GDM1 (cell line): ENCODE data around the gene ADAMTS2.

Source experiments
- DNase-seq: peaks from one replicate; lab custom pipeline; 2025; lab: John Stamatoyannopoulos, UW

ADAMTS2 gene

DNA sequence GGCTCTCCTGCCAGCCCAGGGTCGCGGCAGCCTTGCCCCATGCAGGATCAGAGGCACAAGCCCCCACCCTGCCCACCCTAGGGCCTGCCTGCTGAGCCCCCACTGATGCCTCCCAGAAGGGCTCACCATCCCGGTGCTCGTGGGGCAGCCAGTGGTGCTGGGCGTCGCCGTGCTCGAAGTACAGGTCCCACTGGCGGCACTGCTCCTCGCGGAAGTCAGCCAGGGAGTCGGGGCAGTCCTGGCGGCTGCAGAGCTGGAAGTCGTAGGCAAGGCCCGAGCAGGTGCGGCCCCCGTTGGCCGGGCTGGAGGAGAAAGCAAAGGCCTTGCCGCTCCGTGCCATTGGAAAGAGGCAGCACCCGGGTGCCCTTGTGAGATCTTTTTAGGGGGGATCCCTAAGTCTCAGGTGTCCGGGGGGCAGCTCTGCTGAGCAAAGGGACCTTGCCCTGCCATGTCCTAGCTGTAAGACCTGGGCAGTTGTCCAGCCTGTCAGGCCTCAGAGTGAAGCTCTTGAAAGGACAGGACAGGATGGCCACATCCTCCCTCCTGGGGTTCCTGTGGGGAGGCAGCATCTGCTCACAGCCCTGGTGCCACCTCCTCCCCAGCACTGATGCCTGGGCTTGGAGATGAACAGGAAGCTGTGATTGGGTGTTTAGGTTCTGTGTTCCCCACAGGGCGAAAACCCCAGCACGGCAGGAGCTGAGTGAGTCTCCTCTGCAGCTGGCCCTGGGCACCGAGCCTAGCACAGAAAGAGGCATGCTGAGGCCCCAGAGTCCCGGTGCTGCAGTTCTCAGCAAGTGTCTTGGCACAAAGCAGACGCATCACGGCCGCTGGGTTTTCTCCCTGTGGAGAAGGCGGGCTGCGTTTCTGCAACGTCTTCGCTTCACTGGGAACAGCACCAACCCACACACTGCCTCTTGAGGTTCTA lies 207.4 kb downstream of the ADAMTS2 start:
- no peak for DNase-seq

DNA sequence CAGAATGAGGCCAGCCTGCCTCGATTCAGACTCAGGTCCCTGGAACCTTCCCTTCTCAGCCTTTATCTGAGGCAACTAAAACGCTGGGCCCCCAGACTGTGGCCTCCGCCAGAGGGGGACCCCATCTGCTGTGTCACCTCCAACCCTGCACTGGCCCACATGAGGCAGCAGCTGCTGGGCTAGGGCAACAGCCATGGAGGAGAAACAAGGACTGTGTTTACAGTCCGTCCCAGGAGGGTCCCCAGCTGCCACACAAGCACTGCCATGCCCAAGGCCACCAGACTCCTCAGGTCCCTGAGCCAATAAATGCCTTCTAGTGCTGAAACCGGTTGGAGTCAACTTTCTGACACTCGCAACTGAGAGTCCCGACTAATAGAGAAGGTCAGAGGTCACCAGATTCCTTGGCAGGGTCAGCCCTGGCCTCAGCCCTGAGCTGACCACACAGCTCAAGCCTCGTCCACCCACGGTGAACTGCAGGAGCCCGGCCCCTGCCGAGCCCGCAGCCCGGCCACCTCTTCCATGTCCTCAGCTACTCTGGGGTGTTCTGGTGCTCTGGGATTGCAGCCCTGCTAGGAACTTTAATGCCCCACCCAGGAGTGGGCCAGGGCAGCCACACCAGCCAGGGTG lies 208.1 kb downstream of the ADAMTS2 start:
- no peak for DNase-seq

DNA sequence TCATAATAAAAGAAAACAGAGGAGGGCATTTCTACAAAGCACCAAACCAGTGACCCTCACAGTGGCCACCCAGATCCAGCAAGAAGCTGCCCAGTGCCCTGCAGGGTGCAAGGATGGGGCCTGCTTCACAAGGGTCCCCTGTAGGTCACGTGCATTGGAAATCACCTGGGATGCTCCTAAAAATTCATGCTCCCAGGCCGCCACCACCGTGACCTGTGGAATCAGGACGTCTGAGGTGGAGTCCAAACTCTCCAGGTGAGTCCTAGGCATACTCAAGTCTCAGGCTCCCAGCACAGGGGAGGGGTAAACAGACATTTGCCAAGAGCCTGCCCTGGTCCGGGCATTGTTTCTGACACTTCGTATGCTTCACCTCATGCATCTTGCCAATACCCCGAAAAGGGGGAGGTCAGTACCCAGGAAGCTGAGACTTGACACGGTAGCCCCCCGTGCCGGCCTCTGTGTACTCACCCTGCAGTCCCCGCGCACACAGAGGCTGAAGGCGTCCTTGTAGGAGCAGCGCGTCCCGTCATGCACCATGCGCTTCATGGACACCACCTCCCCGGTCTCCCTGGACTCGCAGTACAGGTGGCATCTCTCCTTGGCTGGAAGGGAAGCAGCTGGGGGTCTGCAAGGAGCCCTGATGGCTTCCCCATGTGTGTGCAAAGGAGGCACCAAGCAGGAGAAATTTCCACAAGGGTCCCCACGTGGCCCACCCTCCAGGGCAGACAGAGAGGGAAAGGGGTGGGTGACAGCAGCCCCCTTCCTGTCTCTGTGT lies 209.6 kb downstream of the ADAMTS2 start:
- no peak for DNase-seq

DNA sequence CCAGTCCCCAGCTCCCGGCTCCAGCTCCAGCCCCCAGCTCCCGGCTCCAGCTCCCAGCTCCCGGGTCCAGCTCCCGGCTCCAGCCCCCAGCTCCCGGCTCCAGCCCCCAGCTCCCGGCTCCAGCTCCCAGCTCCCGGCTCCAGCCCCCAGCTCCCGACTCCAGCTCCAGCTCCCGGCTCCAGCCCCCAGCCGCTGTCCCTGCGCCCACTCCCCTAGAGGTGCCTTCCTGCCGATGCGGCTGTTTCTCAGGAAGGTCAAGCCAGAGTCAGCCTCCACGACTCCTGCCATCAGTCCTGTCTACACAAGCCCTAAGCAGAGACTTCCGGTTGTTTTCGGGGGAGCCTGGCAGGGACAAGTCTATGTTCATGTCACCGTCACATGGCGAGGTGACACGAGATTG lies 210.3 kb downstream of the ADAMTS2 start:
- DNase-seq, result no peak

DNA sequence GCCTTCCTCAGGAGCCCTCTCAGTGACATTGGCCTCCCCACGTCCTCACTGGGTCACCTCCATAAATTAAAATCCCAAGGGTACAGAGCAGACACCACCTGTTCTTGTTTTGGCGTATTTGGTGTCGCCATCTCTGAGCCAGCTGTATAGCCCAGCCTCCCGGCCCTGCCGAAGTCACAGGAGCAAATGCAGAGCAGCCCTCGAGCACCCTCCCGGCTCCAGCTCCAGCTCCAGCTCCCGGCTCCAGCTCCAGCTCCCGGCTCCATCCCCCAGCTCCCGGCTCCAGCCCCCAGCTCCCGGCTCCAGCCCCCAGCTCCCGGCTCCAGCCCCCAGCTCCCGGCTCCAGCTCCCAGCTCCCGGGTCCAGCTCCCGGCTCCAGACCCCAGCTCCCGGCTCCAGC lies 210.8 kb downstream of the ADAMTS2 start:
- DNase-seq, result no peak

DNA sequence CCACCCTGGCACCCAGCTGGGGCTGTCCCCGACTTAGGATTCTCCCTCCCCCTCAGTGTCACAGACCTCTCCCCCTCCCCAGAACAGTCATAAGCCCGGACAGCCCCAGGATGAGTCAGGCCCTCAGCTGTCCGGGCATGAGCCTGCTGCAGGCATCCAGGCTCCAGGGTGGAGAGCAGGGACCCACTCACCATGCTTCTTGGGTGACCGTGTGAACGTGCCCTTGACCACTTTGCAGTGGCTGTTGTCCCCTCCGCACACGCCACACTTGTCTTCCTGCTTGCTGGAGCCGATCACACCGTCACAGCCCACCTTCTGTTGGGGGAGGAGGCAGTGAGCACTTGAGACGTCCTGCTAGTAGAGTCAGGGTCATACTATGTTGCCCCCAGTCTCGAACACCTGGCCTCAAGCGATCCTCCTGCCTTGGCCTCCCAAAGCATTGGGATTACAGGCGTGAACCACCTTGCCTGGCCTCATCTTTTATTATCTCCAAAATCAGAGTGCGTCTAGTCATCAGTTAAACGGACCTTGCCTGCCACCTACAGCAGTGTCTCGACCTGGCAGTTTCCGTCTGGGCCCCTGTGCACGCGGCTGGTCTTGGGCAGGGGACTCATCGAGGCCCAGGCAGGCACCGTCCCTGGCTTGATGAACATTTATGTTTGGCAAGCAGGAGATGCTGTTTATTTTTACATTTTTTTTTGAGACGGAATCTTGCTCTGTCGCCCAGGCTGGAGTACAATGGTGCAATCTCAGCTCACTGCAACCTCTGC lies 212.5 kb downstream of the ADAMTS2 start:
- no peak for DNase-seq

DNA sequence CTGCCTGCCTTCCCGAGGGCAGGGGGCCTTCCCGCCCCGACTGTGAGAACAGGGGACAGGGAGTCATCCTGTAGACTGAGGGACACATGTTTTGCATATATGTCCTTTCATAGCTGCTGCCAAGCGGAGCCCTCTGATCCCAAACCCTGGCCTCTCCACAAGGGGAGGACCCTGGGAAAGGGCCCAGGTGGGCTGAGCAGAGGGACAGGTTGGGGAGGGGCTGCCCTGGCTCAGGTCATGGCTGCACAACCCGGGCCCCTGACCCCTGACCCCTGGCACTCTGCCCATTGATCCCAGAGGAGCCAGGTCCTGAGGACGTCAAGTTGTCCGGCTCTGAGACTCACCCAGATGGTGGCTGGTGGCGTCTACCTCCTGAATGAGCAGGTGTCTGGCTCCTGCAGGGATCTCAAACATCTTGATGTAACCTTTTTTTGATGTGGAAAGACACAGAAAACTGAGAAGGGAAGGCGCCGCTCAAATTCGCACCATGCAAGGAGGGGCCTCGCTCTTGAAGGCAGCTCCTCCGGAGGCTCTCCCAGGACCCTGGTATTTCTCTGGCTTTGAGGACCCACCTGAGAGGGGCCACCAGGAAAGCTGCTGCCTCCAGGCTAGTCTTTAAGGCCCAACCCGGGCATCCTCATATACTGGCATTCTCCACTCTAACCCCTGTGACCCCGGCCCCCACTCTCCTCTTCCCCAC lies 213.2 kb downstream of the ADAMTS2 start:
- no peak for DNase-seq

DNA sequence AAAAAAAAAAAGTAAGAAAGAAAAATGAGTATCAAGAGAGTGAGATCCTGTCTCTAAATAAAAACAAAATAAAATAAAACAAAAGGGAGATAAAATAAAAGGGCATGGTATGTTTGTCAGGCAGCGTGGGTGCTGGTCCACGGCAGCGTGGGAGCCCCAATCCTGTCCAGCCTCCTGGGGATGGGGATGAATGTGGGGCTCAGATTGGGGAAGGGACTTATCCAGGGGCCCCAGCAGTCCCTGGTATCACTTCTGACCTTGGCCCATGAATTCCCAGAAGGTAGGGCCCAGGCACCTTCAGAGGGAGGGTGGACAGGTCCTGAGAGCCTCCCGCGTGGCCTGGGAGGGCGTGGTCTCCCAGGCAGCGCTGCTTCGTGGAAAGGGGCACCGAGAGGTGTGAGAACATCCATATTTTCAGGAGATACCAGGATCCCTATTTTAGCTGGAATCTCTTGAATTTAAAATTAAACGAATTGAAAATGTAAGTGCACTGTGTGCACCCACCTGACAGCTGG lies 213.9 kb downstream of the ADAMTS2 start:
- DNase-seq, result no peak

DNA sequence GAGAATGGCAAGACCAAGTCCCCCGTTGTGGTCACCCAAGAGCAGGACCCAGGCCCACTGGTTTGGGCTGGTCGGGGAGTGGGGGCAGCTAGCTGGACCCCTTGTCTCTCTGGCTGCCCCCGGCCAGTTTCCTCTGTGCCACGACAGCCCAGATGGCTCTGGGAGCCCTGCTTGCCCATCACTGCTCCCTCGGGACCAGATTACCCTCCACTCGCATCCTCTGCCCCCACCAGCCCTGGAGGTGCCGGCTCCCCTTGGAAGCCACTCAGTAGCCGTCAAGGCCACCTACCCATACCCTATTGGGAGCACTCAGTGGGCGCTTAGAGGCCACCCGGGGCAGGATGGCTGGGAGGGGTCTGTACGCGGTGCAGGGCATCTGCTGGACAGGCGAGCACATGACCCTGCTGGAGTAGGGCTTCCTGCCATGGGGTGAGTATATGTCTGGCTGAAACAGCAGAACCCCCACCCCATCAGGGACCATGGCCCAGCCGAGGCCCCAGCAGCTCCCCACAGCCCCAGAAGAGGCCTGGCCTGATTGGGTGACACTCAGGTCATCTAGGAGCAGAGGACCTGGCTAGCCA lies 215.1 kb downstream of the ADAMTS2 start:
- no peak for DNase-seq

DNA sequence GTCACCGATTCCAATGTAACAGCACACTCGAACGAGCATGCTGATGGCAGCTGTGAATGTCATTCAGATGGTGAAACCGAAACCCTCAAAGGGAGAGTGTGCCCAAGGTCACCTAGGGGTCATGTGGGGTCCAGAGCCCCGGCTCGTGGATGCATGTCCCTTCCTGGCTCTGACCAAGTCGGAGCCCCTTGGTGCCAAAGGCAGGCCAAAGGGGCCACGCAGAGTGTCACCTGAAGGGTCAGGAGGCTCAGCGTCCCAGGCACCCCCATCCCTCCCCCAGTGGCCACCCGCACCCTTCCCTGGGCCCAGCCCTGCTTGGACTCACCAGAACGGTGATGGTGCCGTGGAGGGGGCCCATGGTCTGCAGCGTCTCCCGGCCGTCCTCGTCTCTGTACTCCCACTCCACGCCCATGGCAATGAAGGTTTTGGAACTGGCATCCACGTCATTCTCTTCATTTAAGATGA lies 215.6 kb downstream of the ADAMTS2 start:
- no peak for DNase-seq

DNA sequence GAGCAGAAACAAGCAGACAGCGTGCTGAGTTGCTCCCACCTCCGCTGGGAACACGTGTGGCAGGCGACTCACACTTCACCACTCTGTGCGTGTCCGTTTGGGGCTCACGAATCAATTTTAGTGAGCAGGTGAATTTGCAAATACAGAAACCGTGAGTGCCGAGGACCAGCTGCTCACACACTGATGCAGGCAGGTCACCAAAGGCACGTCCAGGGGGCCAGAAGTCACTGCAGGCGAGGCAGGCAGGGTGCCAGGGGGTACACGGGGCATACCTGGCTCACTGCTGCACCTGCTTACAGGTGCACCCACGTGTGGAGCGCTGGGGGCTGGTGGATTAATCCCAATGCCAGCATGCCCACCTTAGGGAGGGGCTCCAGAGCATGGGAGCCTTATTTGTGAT lies 216.3 kb downstream of the ADAMTS2 start:
- DNase-seq, result no peak

DNA sequence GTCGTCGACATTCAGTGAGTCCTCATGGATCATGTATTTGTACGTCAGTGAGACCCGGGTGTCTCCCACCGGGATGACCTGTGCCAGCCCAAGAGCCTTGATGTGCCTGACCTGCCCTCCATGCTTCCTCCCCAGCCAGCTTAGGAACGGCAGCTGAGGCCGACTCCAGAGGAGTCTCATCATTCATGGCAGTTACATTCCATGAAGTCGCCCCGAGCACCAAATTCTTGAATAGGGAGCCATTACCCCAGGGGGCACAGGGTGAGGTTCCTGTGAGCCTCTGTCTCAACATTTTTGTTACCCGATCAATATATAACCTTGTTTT lies 217.3 kb downstream of the ADAMTS2 start:
- no peak for DNase-seq

DNA sequence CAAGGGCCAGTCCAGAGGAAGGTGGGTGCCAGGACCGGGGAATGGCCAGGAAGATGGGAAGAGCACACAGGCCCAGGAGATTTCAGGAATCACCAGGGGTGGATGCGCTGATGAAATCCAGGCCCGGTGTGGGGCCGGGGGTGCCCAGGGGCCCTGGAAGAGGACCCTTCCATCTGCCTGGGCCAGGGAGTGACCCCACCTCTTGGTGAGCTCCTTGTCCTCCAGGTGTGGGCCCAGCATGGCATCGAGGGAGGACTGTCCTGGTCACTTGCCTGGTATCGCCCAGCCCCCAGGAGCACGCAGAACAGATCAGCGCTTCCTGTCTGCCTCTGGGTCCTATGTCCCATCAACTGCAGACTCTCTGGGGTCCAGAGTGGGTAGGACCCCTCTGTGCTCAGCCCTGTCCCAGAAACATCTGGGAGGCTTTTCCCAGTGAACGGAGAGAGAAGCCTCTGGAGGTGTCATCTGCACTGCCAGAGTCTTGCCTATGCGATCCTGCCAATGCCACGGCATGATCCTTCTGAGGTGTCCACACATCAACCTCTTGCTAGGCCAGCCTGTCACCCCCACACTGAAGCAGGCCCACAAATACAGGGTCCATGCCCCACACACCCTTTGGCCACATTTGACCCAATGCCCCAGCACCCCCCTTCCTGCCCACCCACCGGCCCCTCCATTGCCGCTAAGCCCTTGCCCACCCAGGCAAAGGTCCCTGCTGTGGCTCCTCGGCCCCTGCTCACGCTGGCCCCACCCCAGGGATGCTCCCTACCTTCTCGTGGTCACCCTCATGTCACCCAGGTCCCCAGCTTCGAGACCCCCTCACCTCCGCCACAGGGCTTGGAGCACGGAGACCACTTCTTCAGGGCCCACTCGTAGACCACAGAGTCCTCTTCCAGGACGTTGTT lies 217.9 kb downstream of the ADAMTS2 start:
- DNase-seq, result no peak

DNA sequence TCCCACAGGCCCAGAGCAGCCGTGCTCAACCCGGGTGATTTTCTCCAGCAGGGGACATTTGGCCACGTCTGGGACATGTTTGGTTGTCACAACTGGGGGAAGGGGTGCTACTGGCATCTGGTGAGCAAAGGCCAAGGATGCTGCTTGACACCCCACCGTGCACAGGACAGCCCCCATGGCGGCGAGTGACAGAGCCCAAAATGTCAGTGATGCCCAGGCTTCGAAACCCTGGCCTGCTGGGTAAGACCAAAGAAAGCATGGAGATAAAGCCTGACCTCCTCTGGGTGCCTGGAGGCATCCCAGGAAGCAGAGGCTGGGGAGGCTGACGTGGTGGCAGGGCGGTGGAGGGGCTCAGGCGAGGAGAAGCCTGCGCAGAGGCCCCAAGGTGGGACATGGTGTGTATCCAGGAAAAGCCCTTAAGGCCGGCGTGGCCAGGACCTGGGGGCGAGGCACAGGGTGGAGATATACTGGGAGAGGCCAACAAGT lies 218.7 kb downstream of the ADAMTS2 start:
- DNase-seq, result no peak

DNA sequence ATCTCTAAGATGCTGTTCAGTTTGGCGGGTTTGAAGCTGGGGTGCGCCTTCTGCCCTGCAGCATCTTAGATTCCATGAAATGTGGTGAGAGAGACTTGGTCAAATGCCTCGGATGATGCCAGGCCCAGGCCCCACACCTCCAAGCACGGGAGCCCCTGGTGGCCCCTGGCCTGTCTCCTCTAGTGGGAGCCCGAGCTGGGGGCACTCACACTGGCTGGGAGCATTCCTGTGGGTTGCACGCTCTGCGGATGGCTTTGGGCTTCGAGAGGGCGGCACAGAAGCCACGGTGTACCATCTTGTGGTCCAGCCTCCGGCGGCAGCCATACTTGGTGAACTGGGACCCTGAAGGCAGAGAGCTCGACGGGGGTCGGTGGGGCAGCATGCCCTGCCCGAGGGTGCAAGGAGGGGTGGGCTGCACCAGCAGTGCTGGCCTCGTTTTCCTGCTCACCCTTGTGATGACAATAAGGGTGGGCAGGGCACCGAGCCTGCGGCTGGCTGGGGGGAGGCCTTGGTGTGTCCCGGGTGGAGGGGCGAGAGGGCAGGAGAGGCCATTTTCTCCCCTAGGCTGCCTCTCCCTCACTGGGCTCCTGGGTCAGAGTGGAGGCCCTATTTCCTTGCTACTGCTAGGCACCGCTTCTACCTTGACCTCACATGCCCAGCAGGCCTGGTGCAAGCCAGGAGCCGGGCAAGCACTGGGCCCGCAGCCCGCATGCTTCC lies 219.3 kb downstream of the ADAMTS2 start:
- DNase-seq, result no peak

DNA sequence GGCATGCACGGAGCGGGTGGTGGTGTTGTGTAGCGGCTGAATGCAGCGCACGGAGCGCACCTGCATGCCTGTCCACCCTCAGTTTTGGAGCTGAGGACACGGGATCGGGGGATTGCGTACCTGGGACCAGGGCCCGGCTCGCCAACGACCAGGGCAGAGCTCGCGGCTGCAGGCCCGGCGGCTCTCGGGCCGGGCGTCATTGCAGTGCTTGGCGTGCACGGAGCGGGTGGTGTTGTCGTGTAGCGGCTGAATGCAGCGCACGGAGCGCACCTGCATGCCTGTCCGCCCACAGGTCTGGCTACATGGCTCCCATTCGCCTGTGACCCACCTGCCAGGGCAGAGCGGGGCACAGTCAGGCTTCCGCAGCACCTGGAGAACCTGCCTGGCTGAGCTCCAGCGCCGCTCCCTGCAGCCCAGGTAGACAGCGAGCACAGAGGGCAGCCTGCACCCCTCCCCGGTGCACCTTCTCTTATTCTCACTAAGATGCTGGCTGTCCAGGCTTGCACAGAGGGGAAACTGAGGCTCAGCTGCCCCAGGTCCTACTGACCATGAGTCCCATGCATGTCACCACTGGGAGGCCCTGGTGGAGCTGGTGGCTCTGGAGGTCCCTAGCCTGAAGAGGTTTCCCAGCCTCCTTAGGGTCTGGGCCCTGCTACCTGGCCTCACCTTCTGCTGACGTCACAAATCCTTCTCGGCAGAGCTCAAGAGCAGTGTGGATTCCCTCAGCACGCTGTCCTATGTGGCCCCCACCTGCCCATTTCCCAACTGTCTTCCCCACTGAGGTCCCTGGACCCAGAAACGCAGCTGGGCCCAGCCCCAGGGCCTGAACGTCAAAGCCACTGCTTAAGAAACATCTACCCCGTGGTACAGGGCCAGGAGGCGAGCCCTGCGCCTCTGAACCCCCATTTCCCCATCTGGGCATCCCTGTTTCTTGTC lies 220.1 kb downstream of the ADAMTS2 start:
- DNase-seq, result no peak

DNA sequence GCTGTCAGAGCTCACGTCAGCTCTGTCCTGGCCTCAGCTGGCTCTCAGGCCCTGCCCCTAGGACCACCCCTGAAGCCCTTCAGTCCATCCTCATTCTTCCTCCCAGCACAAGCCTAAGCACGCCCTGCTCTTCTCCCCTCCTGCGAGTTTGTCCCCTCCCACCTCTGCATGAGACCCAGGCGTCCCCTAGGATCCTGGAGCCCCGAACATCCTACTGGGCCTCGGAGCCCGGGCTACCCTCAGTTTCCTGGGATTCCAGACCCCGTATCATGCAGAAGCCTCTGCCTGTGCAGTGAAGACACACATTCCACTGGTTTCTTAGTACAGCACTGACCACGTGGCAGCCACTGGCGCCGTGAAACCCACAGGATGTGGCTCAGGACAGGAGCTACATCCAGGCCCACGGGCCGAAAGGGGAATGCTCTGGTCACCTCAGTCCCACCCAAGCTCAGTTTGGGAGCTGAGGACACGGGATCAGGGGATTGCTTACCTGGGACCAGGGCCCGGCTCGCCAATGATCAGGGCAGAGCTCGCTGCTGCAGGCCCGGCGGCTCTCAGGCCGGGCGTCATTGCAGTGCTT lies 220.9 kb downstream of the ADAMTS2 start:
- DNase-seq, result no peak
